ENCODE results near the gene CERS6.
A peak's percentile ranks its signal among the peaks of the same experiment; 100 is the strongest.

CERS6 gene

DNA sequence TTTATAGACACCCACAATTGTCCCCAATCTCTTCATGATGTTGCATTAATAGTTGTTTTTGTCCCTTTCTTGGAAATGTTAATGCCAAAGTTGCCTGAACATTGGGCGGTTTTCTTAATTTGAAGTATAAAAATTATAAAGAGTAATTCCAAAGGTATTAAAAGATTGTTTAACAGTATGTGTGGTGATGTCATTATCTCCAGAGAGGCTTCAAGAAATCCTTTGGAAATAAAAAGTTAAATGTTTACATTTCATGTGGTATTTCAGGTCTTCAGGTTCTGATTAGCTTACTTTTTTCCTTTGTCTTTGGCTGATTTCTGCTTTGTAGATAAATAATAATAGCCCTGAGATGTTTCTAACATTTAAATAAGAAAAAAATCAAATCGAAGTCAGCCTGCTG lies 317.1 kb downstream of the CERS6 start:
- in situ Hi-C loops (cut with MboI; ENCODE audit: low pct_unique_long_range_greater_than_20kb, low sequenced_read_pairs, unreplicated experiment) = no loop called here
- no peak for DNase-seq (ENCODE audit: low spot score)
- TF ChIP-seq, protein P1, sequence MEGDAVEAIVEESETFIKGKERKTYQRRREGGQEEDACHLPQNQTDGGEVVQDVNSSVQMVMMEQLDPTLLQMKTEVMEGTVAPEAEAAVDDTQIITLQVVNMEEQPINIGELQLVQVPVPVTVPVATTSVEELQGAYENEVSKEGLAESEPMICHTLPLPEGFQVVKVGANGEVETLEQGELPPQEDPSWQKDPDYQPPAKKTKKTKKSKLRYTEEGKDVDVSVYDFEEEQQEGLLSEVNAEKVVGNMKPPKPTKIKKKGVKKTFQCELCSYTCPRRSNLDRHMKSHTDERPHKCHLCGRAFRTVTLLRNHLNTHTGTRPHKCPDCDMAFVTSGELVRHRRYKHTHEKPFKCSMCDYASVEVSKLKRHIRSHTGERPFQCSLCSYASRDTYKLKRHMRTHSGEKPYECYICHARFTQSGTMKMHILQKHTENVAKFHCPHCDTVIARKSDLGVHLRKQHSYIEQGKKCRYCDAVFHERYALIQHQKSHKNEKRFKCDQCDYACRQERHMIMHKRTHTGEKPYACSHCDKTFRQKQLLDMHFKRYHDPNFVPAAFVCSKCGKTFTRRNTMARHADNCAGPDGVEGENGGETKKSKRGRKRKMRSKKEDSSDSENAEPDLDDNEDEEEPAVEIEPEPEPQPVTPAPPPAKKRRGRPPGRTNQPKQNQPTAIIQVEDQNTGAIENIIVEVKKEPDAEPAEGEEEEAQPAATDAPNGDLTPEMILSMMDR (IDR thresholded peaks at IDR 0.05; ENCODE audit: extremely low read depth, insufficient read depth, missing control alignments) = no peak

DNA sequence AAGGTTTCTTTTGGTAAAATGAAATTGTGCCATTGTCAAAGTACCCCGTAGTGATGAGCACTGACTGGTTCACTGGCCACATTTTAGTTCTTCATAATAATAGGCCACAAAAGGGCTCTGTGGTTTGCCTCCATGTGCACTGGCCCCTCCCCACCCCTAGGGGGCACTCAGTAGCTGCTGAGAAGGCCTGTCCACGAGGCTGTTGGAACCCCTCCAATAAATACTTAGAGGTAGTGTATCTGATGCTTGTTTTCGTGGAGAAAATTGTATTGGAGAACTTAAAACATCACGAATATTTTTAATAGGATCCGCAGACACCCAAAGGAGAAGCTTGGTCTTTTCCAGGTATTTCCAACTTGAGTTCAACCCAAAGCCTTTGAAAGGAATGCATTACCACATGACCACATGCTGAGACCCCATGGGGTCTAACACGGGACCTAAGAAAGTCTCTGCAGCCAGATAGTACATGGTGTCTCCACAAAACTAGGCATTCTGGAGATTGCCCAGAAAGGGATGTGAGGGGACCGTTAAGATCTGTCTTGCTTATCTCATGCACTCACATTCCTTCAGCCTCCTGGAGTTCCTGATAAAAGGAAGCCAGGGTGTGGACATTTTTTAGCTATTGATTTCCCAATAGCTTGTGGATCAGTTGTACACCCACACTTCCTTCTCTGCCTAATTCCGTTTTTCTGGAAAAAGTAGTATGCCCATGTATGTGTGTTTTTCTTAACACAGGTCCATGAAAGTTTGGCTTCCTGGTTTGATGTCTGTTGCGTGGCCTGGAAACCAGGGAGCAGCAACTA lies 317.8 kb downstream of the CERS6 start:
- TF ChIP-seq, protein P1 (IDR thresholded peaks at IDR 0.05; ENCODE audit: extremely low read depth, insufficient read depth, missing control alignments) = peak; percentile 65
- in situ Hi-C loops (cut with MboI; ENCODE audit: low pct_unique_long_range_greater_than_20kb, low sequenced_read_pairs, unreplicated experiment) = no loop called here
- peak; percentile 34 for DNase-seq (ENCODE audit: low spot score)

- no peak for DNase-seq (ENCODE audit: low spot score)
- TF ChIP-seq, protein P1 (IDR thresholded peaks at IDR 0.05; ENCODE audit: extremely low read depth, insufficient read depth, missing control alignments) = no peak
- in situ Hi-C loops (cut with MboI; ENCODE audit: low pct_unique_long_range_greater_than_20kb, low sequenced_read_pairs, unreplicated experiment) = no loop called here
Measured at GRCh38 chr2:168775837-168776236, 319.8 kb downstream of the CERS6 start.

GRCh38 chr2:168780669-168781071 lies 324.6 kb downstream of the CERS6 start:
- TF ChIP-seq, protein P1 (IDR thresholded peaks at IDR 0.05; ENCODE audit: extremely low read depth, insufficient read depth, missing control alignments) = no peak
- no peak for DNase-seq (ENCODE audit: low spot score)

DNA sequence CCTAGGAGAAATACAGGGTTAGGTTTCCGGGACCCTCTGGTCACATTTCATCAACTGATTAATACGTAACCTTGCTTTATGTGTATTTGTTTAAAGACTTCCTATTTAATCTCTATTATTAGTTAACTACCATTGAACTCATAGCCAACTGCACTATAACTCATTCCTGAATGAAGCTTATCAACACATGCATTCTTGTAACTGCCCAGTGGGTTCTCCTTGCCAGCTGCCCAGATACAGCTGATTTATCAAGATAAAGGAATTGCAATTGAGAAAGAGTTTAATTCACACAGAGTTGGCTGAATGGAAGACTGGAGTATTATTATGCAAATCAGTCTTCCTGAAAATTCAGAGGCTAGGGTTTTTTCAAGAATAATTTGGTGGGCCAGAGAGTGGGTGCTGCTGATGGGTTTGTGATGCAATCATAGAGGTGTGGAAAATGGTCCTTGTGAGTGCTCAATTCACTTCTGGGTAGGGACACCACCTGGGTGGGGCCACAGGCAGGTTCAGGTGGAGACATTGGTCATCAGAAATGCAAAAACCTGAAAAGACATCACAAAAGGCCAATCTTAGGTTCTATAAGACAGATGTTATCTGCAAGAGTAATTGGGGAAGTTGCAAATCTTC lies 325.2 kb downstream of the CERS6 start:
- TF ChIP-seq, protein P1 (IDR thresholded peaks at IDR 0.05; ENCODE audit: extremely low read depth, insufficient read depth, missing control alignments) = no peak
- in situ Hi-C loops (cut with MboI; ENCODE audit: low pct_unique_long_range_greater_than_20kb, low sequenced_read_pairs, unreplicated experiment) = no loop called here
- no peak for DNase-seq (ENCODE audit: low spot score)

More at GRCh38 chr2:168780669-168781071, 324.6 kb downstream of the CERS6 start:
- in situ Hi-C loops (cut with MboI; ENCODE audit: low pct_unique_long_range_greater_than_20kb, low sequenced_read_pairs, unreplicated experiment) = no loop called here

DNA sequence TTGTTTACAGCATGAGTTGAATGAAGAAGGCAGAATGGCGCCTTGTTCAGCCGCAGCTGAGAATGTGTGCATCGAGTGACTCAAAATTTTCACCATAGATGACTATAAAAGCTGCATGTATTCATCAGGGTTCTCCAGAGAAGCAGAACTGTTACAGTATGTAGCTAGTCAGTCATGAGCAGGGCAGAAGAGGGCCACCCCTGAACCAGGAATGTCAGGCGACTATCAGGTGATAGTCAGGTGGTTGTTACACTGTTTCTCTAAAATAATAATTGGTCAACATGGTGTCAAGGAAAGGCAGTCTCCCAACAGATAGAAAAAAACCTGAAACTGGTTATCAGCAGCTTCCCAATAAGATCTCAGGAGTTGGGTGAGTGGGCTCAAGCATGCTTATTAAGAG lies 326.2 kb downstream of the CERS6 start:
- in situ Hi-C loops (cut with MboI; ENCODE audit: low pct_unique_long_range_greater_than_20kb, low sequenced_read_pairs, unreplicated experiment) = no loop called here
- no peak for DNase-seq (ENCODE audit: low spot score)
- TF ChIP-seq, protein P1 (IDR thresholded peaks at IDR 0.05; ENCODE audit: extremely low read depth, insufficient read depth, missing control alignments) = no peak
